B cell (primary cell): ENCODE data around the gene GPR137C. TPM values are rescaled to one million over a fixed set of nuclear protein-coding genes. Genes with fewer than 3 reads are reported as not detected.

Source experiments
- ATAC-seq: fragments of 200-7000 bp; cut with Tn5 transposase; one replicate; pipeline ENCODE4 v1.10.0; 2021; ENCODE audit warnings: low read depth, mild to moderate bottlenecking, moderate number of reproducible peaks, moderate library complexity
- CTCF ChIA-PET: fragments of 350-600 bp; sonication (Branson Sonifier 250); formaldehyde crosslinking; loops from one replicate; lab custom pipeline; 2021; ENCODE audit warnings: antibody characterized with exemption, inconsistent platforms; lab: Charles Lee
- POLR2A ChIA-PET: fragments of 350-600 bp; sonication (Branson Sonifier 250); formaldehyde crosslinking; loops from one replicate; lab custom pipeline; 2021; ENCODE audit warnings: antibody characterized with exemption; lab: Charles Lee
- DNase-seq: peaks from one replicate; pipeline ENCODE4 v3.0.0; 2013
- H2AFZ ChIP-seq: 2 replicates; pipeline ENCODE4 v1.6.1; 2012; ENCODE audit warnings: mild to moderate bottlenecking, low read depth, low read length; ENCODE audit not compliant: insufficient read depth, poor library complexity, severe bottlenecking
- H3K27ac ChIP-seq, 2 donors: 1 replicate in 1 of 2; 2 replicates in 1 of 2; pipeline ENCODE4 v1.5.1; 2012 to 2013; ENCODE audit warnings: low read length in 2 of 2, mild to moderate bottlenecking in 2 of 2, moderate library complexity in 1 of 2
- H3K27me3 ChIP-seq, 4 experiments: fragments of 200-600 bp in 1 of 4; sonication (generic) in 1 of 4; replicated peaks in 1 of 4; 1 replicate in 2 of 4; 2 replicates in 2 of 4; pipeline versions ENCODE4 v1.6.1 to v1.7.0; 2013 to 2016; ENCODE audit warnings: low read length in 3 of 4, mild to moderate bottlenecking in 2 of 4, mixed read lengths in 1 of 4, moderate library complexity in 1 of 4; ENCODE audit not compliant: insufficient read depth in 4 of 4, control insufficient read depth in 3 of 4; ENCODE audit errors: control extremely low read depth in 1 of 4
- H3K36me3 ChIP-seq, 2 experiments: replicated peaks in 1 of 2; 1 replicate in 1 of 2; 2 replicates in 1 of 2; pipeline versions ENCODE4 v1.6.1 to v1.7.1; 2013; ENCODE audit warnings: low read length in 1 of 2; ENCODE audit not compliant: insufficient read depth in 2 of 2, control insufficient read depth in 1 of 2; ENCODE audit errors: control extremely low read depth in 1 of 2, extremely low read depth in 1 of 2
- H3K4me1 ChIP-seq, 2 donors: fragments of 200-600 bp in 1 of 2; sonication (generic) in 1 of 2; 1 replicate in 1 of 2; 2 replicates in 1 of 2; pipeline versions ENCODE4 v1.5.1 to v1.6.1; 2013 to 2017; ENCODE audit warnings: low read length in 2 of 2; ENCODE audit not compliant: control insufficient read depth in 2 of 2, insufficient read depth in 2 of 2
- H3K4me2 ChIP-seq: replicated peaks from 2 replicates; pipeline ENCODE3; 2012; ENCODE audit warnings: mild to moderate bottlenecking, low read depth, low read length; ENCODE audit not compliant: poor library complexity, severe bottlenecking
- H3K4me3 ChIP-seq, 5 experiments: fragments of 200-600 bp in 1 of 5; sonication (generic) in 1 of 5; 1 replicate in 3 of 5; 2 replicates in 2 of 5; pipeline versions ENCODE4 v1.5.1 to v1.7.0; 2011 to 2016; ENCODE audit warnings: low read length in 4 of 5, mild to moderate bottlenecking in 4 of 5, low read depth in 2 of 5, control low read depth in 1 of 5, moderate library complexity in 1 of 5; ENCODE audit not compliant: insufficient read depth in 1 of 5; ENCODE audit errors: control extremely low read depth in 1 of 5, extremely low read depth in 1 of 5
- H3K79me2 ChIP-seq: fragments of 200-600 bp; sonication (generic); one replicate; pipeline ENCODE4 v1.6.0; 2016; ENCODE audit warnings: low read length; ENCODE audit not compliant: control insufficient read depth, insufficient read depth
- H3K9ac ChIP-seq: fragments of 200-600 bp; sonication (generic); 2 replicates; pipeline ENCODE4 v1.6.1; 2017; ENCODE audit warnings: mild to moderate bottlenecking, low read length, moderate library complexity
- H3K9me3 ChIP-seq, 3 donors: one replicate each; pipeline versions ENCODE4 v1.6.1 to v1.7.1; 2013; ENCODE audit warnings: low read length in 2 of 3; ENCODE audit not compliant: control insufficient read depth in 2 of 3, insufficient read depth in 1 of 3; ENCODE audit errors: control extremely low read depth in 1 of 3
- H4K20me1 ChIP-seq: 2 replicates; pipeline ENCODE4 v1.6.0; 2012; ENCODE audit warnings: mild to moderate bottlenecking, low read length; ENCODE audit not compliant: insufficient read depth, control insufficient read depth, poor library complexity, severe bottlenecking
- H3K27ac Mint-ChIP-seq: one replicate; pipeline ENCODE4 v1.8.0; 2021; ENCODE audit warnings: mixed read lengths
- H3K27me3 Mint-ChIP-seq: one replicate; pipeline ENCODE4 v1.8.0; 2021; ENCODE audit warnings: mixed read lengths
- H3K4me1 Mint-ChIP-seq: one replicate; pipeline ENCODE4 v1.8.0; 2021; ENCODE audit warnings: mixed read lengths
- H3K4me3 Mint-ChIP-seq: one replicate; pipeline ENCODE4 v1.8.0; 2021; ENCODE audit warnings: mixed read lengths
- H3K9me3 Mint-ChIP-seq: one replicate; pipeline ENCODE4 v1.8.0; 2022; ENCODE audit warnings: mixed read lengths; ENCODE audit not compliant: insufficient read depth
- EZH2 ChIP-seq: IDR thresholded peaks from 2 replicates; pipeline ENCODE4 v1.6.1; 2012; ENCODE audit warnings: borderline replicate concordance, low read depth, mild to moderate bottlenecking, moderate library complexity, low read length; ENCODE audit not compliant: insufficient read depth, poor library complexity, severe bottlenecking
- WGBS: methylation state at CpG from one replicate; pipeline ENCODE4 v1.1.5; 2013; ENCODE audit warnings: missing lambda C conversion rate; ENCODE audit not compliant: insufficient coverage; 5-methylcytosine and 5-hydroxymethylcytosine counted together
- intact Hi-C: fragments of 100-400 bp; cut with micrococcal nuclease; formaldehyde crosslinking; loops from one replicate; pipeline ENCODE4 v1.10.0; 2022
- polyA plus RNA-seq: library from polyadenylated mRNA; depleted of rRNA; stranded (reverse); fragments of >200 nt; gene quantifications from 2 replicates; pipeline ENCODE4 v1.2.3, GENCODE V29; 2012
- total RNA-seq, 2 donors: library from RNA; stranded (reverse); fragments of 120-200 nt in 1 of 2; gene quantifications; 1 replicate in 1 of 2; 2 replicates in 1 of 2; pipeline versions ENCODE4 v1.2.3 to v1.2.4, GENCODE V29; 2013 to 2022
- TF ChIP-seq, protein P1 (sequence below): fragments of 200-600 bp; IDR thresholded peaks from one replicate; pipeline ENCODE4 v1.8.0; 2022; ENCODE audit warnings: antibody characterized with exemption, mild to moderate bottlenecking

GPR137C gene
- total and polyA plus RNA-seq, 2 donors (not counting 1 experiment from before 2014, with no cell fraction given), result 0.06 to 0.67 TPM

DNA sequence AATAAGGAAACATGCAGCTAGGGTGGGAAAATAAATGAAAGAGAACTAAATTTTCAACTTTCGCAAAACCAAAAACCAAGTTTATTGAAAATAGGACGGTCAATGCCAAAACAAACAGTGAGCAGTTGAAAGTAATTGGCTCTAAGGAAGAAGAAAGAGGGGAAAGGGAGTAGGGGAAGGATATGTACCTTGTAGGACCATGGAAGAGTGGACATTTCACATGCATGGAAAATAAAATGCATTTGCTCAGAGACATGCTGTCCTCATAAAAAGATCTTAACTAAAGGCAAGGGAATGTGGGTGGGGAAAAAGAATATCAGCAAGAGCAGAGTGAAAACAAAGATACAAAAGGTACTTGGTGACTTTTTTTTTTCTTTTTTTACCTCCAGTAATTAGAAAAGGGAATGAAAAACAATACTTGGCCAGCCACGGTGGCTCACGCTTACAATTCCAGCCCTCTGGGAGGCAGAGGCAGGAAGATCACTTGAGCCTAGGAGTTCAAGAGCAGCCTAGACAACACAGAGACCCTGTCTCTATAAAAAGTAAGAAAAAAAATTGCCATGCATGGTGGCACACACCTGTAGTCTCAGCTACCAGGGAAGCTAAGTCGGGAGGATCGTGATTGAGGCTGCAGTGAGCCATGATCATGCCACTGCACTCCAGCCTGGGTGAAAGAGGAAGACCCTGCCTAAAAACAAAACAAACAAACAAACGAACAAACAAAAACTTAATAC lies 6.9 kb upstream of the GPR137C start:
- ATAC-seq, result no peak
- intact Hi-C loops, result no loop called here
- no peaks in the 10 kb centered on the region for H3K27me3 ChIP-seq
- no peaks in the 10 kb centered on the region for H3K9me3 ChIP-seq
- H3K27ac ChIP-seq, result no peak overlapping the region
- H3K9ac ChIP-seq, result no peak overlapping the region
- DNase-seq, result no peak
- no peaks in the 10 kb centered on the region for H3K36me3 ChIP-seq
- ChIA-PET POLR2A (no interaction called here), CTCF (no interaction called here)
- WGBS, result 61% methylated on average over 5 of the region's 7 CpGs
- Mint-ChIP-seq H3K27ac (no peak overlapping the region), H3K4me1 (peaks cover 15% of the 10 kb centered on the region), H3K9me3 (no peaks in the 10 kb centered on the region), H3K4me3 (no peak overlapping the region), H3K27me3 (no peaks in the 10 kb centered on the region)
- H3K79me2 ChIP-seq, result peaks cover 26% of the 10 kb centered on the region
- H3K4me1 ChIP-seq, result peaks cover 0 to 2% of the 10 kb centered on the region in 2 donors
- no peak overlapping the region for H3K4me2 ChIP-seq
- H2AFZ ChIP-seq, result no peak overlapping the region
- H3K4me3 ChIP-seq, result no peak overlapping the region
- H4K20me1 ChIP-seq, result no peaks in the 10 kb centered on the region
- TF ChIP-seq, protein P1, sequence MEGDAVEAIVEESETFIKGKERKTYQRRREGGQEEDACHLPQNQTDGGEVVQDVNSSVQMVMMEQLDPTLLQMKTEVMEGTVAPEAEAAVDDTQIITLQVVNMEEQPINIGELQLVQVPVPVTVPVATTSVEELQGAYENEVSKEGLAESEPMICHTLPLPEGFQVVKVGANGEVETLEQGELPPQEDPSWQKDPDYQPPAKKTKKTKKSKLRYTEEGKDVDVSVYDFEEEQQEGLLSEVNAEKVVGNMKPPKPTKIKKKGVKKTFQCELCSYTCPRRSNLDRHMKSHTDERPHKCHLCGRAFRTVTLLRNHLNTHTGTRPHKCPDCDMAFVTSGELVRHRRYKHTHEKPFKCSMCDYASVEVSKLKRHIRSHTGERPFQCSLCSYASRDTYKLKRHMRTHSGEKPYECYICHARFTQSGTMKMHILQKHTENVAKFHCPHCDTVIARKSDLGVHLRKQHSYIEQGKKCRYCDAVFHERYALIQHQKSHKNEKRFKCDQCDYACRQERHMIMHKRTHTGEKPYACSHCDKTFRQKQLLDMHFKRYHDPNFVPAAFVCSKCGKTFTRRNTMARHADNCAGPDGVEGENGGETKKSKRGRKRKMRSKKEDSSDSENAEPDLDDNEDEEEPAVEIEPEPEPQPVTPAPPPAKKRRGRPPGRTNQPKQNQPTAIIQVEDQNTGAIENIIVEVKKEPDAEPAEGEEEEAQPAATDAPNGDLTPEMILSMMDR, result no peak
- TF ChIP-seq EZH2, result no peak

DNA sequence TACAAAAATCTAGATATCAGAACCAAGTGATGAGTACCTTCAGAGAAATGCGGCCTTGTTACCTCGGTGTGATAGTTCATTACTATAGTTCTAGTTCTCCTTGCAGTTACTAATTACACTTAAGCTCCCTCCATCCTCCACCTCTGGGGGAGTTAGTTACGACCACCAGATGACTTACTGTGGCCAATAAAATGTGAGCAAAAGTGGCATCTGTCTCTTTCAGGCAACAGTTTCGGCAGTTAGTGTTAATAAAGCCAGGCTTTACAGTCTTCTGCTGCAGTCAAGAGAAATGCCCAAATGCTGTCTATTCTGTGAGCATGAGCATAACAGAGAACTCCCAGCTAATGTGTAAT lies 6.3 kb upstream of the GPR137C start:
- H3K79me2 ChIP-seq, result peaks cover 32% of the 10 kb centered on the region
- ATAC-seq (no peak), DNase-seq (no peak)
- H3K27me3 ChIP-seq, result no peaks in the 10 kb centered on the region
- no peak overlapping the region for H3K9ac ChIP-seq
- intact Hi-C loops, result no loop called here
- no peaks in the 10 kb centered on the region for H3K9me3 Mint-ChIP-seq
- POLR2A ChIA-PET, result no interaction called here
- H3K4me1 ChIP-seq, result peaks cover 5 to 8% of the 10 kb centered on the region in 2 donors
- no peaks in the 10 kb centered on the region for H3K36me3 ChIP-seq
- no peaks in the 10 kb centered on the region for H3K27me3 Mint-ChIP-seq
- H3K27ac Mint-ChIP-seq, result no peak overlapping the region
- no peak overlapping the region for H3K4me3 ChIP-seq
- no peak overlapping the region for H3K4me3 Mint-ChIP-seq
- TF ChIP-seq, protein P1, result no peak
- no peak for TF ChIP-seq EZH2
- 88% methylated on average over 4 of the region's 4 CpGs for WGBS
- no peak overlapping the region for H3K27ac ChIP-seq
- H3K4me1 Mint-ChIP-seq, result peaks cover 18% of the 10 kb centered on the region
- CTCF ChIA-PET, result no interaction called here
- no peak overlapping the region for H2AFZ ChIP-seq
- no peak overlapping the region for H3K4me2 ChIP-seq
- no peaks in the 10 kb centered on the region for H3K9me3 ChIP-seq
- no peaks in the 10 kb centered on the region for H4K20me1 ChIP-seq
